Measurements from ENCODE around the gene WDFY2.
"Not testable (repeated sequence)": the region's sequence is repeated elsewhere in the genome, so short reads cannot be mapped to it uniquely, and the experiment has no call there.

The WDFY2 gene

DNA sequence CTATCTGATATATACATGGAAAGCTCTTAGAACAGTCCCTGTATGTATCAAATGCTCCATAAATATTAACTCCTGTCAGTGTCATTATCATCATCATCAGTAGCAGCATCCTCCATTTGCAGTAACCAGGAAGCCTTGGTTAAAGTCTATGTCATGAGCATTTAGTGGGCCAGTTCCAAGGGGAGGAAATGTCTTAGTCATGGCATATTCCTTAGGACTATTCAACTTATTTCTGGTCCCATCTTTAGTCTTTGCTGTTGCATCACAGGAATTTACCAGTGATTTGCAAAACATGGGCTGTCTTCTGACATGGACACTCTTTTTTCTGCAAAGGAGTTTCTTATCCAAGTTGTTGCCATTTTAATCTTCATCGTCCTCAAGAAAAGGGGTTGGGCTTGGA is 98.4 kb downstream of the WDFY2 start:
- no peaks in the 10 kb centered on the region for H3K36me3 ChIP-seq (ENCODE audit: control insufficient read depth, insufficient read depth, low read length)
- H3K4me1 ChIP-seq (ENCODE audit: control insufficient read depth, insufficient read depth, low read length) = peaks cover 5% of the 10 kb centered on the region
- H3K9me3 ChIP-seq (ENCODE audit: control insufficient read depth, insufficient read depth, low read length) = no peaks in the 10 kb centered on the region
- no peak overlapping the region for H3K9ac ChIP-seq (ENCODE audit: low read depth, low read length)
- no peaks in the 10 kb centered on the region for H3K27me3 ChIP-seq (ENCODE audit: control insufficient read depth, insufficient read depth, low read length)
- H3K4me3 ChIP-seq (ENCODE audit: low read depth, low read length) = no peak overlapping the region

DNA sequence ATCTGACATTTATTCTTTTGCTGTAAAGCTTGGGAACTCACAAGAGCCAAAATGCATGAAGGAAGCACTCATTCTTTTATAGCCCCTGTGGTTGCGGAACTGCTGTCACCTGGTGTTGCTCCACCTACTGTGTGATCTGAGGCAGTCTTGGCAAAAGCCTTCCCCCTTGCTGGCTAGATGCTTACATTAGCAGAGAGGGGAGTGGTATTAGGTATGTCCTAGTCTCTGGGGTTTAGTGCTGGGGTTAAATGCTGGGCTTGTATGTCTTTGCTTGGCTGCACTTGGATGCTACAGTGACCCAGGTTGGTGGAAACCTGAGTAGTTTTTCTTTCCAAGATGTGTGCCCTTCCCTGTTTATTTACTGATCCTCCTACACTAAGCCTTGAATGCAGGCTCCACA is 99.3 kb downstream of the WDFY2 start:
- Histone ChIP-seq H3K27me3 (ENCODE audit: control insufficient read depth, insufficient read depth, low read length) (no peaks in the 10 kb centered on the region), H3K4me1 (ENCODE audit: control insufficient read depth, insufficient read depth, low read length) (peaks cover 7% of the 10 kb centered on the region), H3K9me3 (ENCODE audit: control insufficient read depth, insufficient read depth, low read length) (no peaks in the 10 kb centered on the region), H3K9ac (ENCODE audit: low read depth, low read length) (no peak overlapping the region), H3K4me3 (ENCODE audit: low read depth, low read length) (no peak overlapping the region), H3K36me3 (ENCODE audit: control insufficient read depth, insufficient read depth, low read length) (no peaks in the 10 kb centered on the region)

GRCh38 chr13:51684076-51684475 is 99.8 kb downstream of the WDFY2 start:
- no peaks in the 10 kb centered on the region for H3K27me3 ChIP-seq (ENCODE audit: control insufficient read depth, insufficient read depth, low read length)

DNA sequence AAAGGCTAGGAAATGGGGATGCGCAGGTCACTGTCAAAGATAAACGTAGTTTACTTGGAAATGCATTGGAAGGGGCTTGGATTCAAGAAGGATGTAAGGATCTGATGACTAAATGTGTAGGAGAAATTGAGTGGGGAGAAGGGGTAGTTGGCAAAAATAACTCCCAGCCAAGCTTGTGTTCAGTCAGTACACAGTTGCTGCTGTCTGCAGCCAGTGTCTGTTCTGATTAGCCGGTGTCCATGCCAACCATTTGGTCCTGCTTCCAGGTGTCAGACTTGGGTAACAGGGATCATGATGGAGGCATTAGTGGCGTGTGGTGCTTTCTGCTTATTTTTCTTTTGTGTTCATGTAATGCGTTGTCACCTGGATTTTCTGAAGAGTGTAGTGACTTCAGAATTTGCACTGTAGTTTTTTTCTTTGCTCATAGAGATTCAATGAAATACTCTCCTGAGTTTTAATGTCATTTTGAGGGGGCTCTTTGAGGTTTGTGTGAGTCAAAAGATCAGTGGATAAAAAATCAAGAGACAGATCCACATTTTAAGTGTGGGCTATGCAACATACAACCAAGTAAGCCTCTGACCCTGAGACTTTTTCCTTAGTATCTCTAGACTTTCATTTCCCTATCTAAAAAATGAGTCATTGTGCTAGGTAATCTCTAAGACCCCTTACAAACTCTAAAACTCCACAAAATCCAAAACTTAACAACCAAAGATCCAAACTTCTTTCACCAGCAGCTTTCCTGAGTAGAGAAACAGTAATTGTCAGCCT is 103.9 kb downstream of the WDFY2 start:
- Histone ChIP-seq H3K36me3 (ENCODE audit: control insufficient read depth, insufficient read depth, low read length) (no peaks in the 10 kb centered on the region), H3K4me1 (ENCODE audit: control insufficient read depth, insufficient read depth, low read length) (peaks cover 16% of the 10 kb centered on the region), H3K9me3 (ENCODE audit: control insufficient read depth, insufficient read depth, low read length) (no peaks in the 10 kb centered on the region), H3K4me3 (ENCODE audit: low read depth, low read length) (no peak overlapping the region), H3K27me3 (ENCODE audit: control insufficient read depth, insufficient read depth, low read length) (no peaks in the 10 kb centered on the region), H3K9ac (ENCODE audit: low read depth, low read length) (no peak overlapping the region)

More at GRCh38 chr13:51684076-51684475, 99.8 kb downstream of the WDFY2 start:
- H3K36me3 ChIP-seq (ENCODE audit: control insufficient read depth, insufficient read depth, low read length) = no peaks in the 10 kb centered on the region
- no peak overlapping the region for H3K4me3 ChIP-seq (ENCODE audit: low read depth, low read length)
- H3K4me1 ChIP-seq (ENCODE audit: control insufficient read depth, insufficient read depth, low read length) = peaks cover 9% of the 10 kb centered on the region
- H3K9ac ChIP-seq (ENCODE audit: low read depth, low read length) = no peak overlapping the region
- H3K9me3 ChIP-seq (ENCODE audit: control insufficient read depth, insufficient read depth, low read length) = no peaks in the 10 kb centered on the region

GRCh38 chr13:51688937-51689662 is 104.8 kb downstream of the WDFY2 start:
- Histone ChIP-seq H3K27me3 (ENCODE audit: control insufficient read depth, insufficient read depth, low read length) (no peaks in the 10 kb centered on the region), H3K9ac (ENCODE audit: low read depth, low read length) (no peak overlapping the region), H3K4me1 (ENCODE audit: control insufficient read depth, insufficient read depth, low read length) (peaks cover 12% of the 10 kb centered on the region)

DNA sequence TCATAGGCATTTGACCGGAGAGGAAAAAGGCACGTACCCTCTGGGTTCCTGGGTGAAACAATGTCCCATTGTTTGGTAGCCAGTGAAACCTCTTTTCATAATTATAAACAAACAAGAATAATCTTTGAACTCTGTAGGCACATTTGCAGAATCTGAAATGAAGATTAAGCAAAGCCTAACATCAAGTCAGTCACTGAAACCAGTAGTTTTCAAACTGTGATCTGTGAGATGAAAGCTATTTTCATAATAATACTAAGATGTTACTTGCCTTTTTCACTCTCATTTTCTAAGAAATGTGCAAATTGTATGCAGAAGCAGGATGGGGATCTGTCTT is 105.4 kb downstream of the WDFY2 start:
- Histone ChIP-seq H3K36me3 (ENCODE audit: control insufficient read depth, insufficient read depth, low read length) (no peaks in the 10 kb centered on the region), H3K9ac (ENCODE audit: low read depth, low read length) (no peak overlapping the region), H3K4me3 (ENCODE audit: low read depth, low read length) (no peak overlapping the region), H3K4me1 (ENCODE audit: control insufficient read depth, insufficient read depth, low read length) (peaks cover 11% of the 10 kb centered on the region), H3K9me3 (ENCODE audit: control insufficient read depth, insufficient read depth, low read length) (no peaks in the 10 kb centered on the region), H3K27me3 (ENCODE audit: control insufficient read depth, insufficient read depth, low read length) (no peaks in the 10 kb centered on the region)

More at GRCh38 chr13:51688937-51689662, 104.8 kb downstream of the WDFY2 start:
- Histone ChIP-seq H3K4me3 (ENCODE audit: low read depth, low read length) (no peak overlapping the region), H3K36me3 (ENCODE audit: control insufficient read depth, insufficient read depth, low read length) (no peaks in the 10 kb centered on the region), H3K9me3 (ENCODE audit: control insufficient read depth, insufficient read depth, low read length) (no peaks in the 10 kb centered on the region)

- not testable (repeated sequence) for H3K4me3 ChIP-seq (ENCODE audit: low read depth, low read length); H3K9me3 ChIP-seq (ENCODE audit: control insufficient read depth, insufficient read depth, low read length); H3K4me1 ChIP-seq (ENCODE audit: control insufficient read depth, insufficient read depth, low read length); H3K36me3 ChIP-seq (ENCODE audit: control insufficient read depth, insufficient read depth, low read length); H3K27me3 ChIP-seq (ENCODE audit: control insufficient read depth, insufficient read depth, low read length); H3K9ac ChIP-seq (ENCODE audit: low read depth, low read length)
These were observed 111.4 kb downstream of the WDFY2 start for GRCh38 chr13:51695677-51696076.

GRCh38 chr13:51697181-51697580 is 112.9 kb downstream of the WDFY2 start:
- H3K4me1 ChIP-seq (ENCODE audit: control insufficient read depth, insufficient read depth, low read length) = no peaks in the 10 kb centered on the region

DNA sequence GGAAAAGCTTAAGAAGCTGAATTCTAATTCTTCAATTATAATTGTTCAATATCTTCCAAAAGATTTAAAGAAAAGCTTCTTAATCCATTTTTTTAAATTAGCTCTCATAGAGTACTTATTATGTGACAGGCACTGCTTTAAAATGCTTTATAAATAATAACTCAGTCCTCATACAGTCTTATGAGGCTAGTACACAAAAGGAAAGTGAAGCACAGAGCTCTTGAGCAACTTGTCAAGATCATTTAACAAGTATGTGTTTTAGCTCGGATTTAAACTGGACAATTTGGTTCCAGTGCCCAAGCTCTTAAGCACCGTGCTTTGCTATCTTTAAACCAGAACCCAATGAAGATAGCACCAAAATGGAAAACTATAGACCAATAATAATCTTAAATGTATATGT is 113.6 kb downstream of the WDFY2 start:
- peaks cover 5% of the 10 kb centered on the region for H3K9me3 ChIP-seq (ENCODE audit: control insufficient read depth, insufficient read depth, low read length)
- H3K4me1 ChIP-seq (ENCODE audit: control insufficient read depth, insufficient read depth, low read length) = no peaks in the 10 kb centered on the region
- no peaks in the 10 kb centered on the region for H3K36me3 ChIP-seq (ENCODE audit: control insufficient read depth, insufficient read depth, low read length)
- no peak overlapping the region for H3K4me3 ChIP-seq (ENCODE audit: low read depth, low read length)
- H3K27me3 ChIP-seq (ENCODE audit: control insufficient read depth, insufficient read depth, low read length) = no peaks in the 10 kb centered on the region
- H3K9ac ChIP-seq (ENCODE audit: low read depth, low read length) = no peak overlapping the region

More at GRCh38 chr13:51697181-51697580, 112.9 kb downstream of the WDFY2 start:
- H3K9ac ChIP-seq (ENCODE audit: low read depth, low read length) = no peak overlapping the region
- H3K36me3 ChIP-seq (ENCODE audit: control insufficient read depth, insufficient read depth, low read length) = no peaks in the 10 kb centered on the region
- no peaks in the 10 kb centered on the region for H3K27me3 ChIP-seq (ENCODE audit: control insufficient read depth, insufficient read depth, low read length)
- no peak overlapping the region for H3K4me3 ChIP-seq (ENCODE audit: low read depth, low read length)
- peaks cover 5% of the 10 kb centered on the region for H3K9me3 ChIP-seq (ENCODE audit: control insufficient read depth, insufficient read depth, low read length)

DNA sequence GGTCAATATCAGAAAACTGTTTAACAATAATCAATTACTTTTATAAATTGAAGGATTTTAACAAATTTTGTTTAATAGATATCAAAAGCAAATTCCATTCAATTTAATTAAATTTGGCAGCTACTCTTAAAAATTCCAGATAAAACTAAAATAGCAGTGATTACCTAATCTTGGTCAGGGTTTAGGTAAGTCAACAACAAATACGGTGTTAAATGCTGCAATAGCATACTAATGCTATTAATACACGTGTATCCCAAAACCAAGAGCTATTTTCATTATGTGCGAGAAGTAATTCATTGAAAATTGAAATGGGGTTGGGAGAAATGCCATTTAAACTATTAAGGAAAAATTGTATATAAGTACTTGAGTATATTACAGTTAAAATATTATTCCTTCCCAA is 114.1 kb downstream of the WDFY2 start:
- H3K9me3 ChIP-seq (ENCODE audit: control insufficient read depth, insufficient read depth, low read length) = peaks cover 5% of the 10 kb centered on the region
- H3K4me3 ChIP-seq (ENCODE audit: low read depth, low read length) = no peak overlapping the region
- no peaks in the 10 kb centered on the region for H3K27me3 ChIP-seq (ENCODE audit: control insufficient read depth, insufficient read depth, low read length)
- H3K4me1 ChIP-seq (ENCODE audit: control insufficient read depth, insufficient read depth, low read length) = no peaks in the 10 kb centered on the region
- no peaks in the 10 kb centered on the region for H3K36me3 ChIP-seq (ENCODE audit: control insufficient read depth, insufficient read depth, low read length)
- no peak overlapping the region for H3K9ac ChIP-seq (ENCODE audit: low read depth, low read length)

GRCh38 chr13:51704399-51705313 is 120.4 kb downstream of the WDFY2 start:
- H3K4me3 ChIP-seq (ENCODE audit: low read depth, low read length) = no peak overlapping the region
- H3K9ac ChIP-seq (ENCODE audit: low read depth, low read length) = no peak overlapping the region
- H3K9me3 ChIP-seq (ENCODE audit: control insufficient read depth, insufficient read depth, low read length) = no peaks in the 10 kb centered on the region
- H3K27me3 ChIP-seq (ENCODE audit: control insufficient read depth, insufficient read depth, low read length) = no peaks in the 10 kb centered on the region
- H3K36me3 ChIP-seq (ENCODE audit: control insufficient read depth, insufficient read depth, low read length) = no peaks in the 10 kb centered on the region
- no peaks in the 10 kb centered on the region for H3K4me1 ChIP-seq (ENCODE audit: control insufficient read depth, insufficient read depth, low read length)
